AML-193 (cell line): Measurements from ENCODE around the gene SHISA3.
"Not testable (repeated sequence)": the region's sequence is repeated elsewhere in the genome, so short reads cannot be mapped to it uniquely, and the experiment has no call there.

Source experiments
- DNase-seq, 2 experiments: peaks; one replicate each; lab custom pipeline; 2025; lab: John Stamatoyannopoulos, UW

Gene SHISA3

DNA sequence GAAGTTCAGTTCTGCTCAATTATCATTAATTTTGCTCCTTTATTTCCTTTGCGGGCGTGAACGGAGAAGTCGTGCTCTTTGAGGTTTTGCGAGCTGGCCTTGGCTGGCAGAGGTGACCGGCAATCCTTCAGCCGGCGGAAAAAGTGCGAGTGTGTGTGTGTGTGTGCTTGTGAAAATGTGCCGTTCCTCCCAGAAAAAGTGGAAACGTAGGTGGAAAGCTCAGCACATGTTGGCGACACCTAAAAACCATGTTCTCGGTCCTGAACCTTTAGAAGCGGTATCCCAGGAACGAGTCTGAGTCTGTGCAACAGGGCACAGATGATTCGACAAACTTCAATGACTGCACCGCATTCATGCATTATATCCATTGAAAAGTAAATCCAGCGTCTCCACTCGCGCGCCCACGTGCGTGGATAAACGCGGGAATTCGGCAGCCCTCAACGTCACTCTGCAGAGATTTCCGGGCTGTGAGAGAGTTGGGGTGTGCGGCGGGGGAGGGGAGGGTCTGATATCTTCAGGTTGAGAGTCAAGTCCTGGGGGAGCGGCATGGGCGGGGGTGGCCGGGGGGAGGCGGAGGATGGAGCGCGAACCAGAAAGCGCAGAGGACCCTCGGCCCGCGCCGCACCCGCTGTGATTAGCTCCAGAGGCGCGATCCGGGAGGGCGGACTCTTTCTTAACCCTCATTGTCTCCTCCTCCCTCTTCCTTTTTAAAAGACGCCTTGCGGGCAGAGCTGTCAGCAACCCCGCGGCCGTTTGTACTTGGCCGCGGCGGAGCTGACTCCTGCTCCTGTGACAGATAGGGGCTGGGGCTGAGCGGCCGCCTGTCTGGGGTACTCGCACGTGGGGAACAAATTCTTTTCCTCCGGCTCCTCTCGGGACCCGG, at the start of gene SHISA3:
TSS of gene SHISA3 (plus strand) at position 737 of the 883 bp plus-strand sequence. CDS start 569 bp downstream, outside the sequence.
- DNase-seq, result no peak

DNA sequence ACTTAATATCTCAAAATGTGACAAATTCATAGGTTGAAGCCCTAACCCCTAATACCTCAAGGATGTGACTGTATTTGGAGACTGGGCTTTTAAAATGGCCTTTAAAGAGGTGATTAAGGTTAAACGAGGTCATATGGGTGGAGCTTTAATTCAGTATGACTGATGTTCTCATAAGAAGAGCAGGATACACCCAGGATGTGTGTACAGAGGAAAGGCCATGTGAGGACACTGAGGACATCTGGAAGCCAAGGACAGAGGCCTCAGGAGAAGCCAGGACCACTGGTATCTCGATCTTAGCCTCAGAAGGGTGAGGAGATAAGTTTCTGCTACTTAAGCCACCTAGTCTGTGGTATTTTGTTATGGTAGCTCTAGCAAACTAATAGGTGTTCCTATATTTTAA, 49.0 kb upstream of the SHISA3 start:
- no peak for DNase-seq

DNA sequence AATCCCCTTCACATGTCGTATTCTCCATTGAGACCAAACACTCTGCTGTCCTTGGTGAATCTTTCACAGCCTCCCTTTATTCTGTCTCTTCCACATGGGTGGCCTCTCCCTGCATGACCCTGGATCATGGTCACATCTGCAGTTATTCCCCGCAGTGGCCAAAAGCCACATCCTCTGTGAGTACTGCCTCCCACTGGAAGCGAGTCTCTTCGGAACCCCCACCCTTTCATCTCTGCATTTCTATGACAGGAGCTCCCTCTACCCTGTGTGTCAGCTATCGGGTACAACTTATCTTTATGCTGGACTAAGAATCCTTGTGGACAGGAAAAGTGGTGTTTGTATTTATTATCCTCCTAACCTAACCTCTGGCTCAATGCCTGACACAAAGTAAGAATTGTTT, 48.6 kb upstream of the SHISA3 start:
- DNase-seq, result no peak

DNA sequence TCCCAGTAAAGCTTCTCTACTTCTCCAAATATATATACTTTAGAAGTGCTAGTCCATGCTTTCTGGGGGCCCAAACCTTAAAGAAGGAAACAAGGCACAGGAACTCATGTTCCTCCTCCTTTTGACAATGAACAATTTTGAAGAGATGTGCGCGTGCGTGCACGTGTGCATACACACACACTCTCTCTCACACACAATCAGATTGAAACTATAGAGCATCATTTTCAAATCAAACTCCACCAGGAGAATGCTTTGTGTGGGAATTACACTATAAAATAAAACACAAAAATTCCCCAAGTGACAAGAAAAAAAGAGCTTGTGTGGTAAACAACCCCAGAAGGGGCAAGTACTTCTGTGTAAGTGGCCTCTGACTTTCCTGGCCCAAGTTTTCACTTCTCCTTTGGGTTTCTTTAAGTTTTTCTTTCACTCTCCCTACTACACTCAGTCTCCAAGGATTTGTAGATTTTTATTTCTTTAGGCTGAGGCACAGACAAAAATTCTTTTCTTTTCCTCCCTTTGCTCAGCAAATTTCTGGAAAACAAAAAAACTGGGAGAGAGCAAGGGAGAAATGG, 46.6 kb upstream of the SHISA3 start:
- DNase-seq, result no peak

- no peak for DNase-seq
Observed at GRCh38 chr4:42352049-42352448, 45.2 kb upstream of the SHISA3 start.

GRCh38 chr4:42357325-42357724, 40.0 kb upstream of the SHISA3 start:
- DNase-seq, result no peak

DNA sequence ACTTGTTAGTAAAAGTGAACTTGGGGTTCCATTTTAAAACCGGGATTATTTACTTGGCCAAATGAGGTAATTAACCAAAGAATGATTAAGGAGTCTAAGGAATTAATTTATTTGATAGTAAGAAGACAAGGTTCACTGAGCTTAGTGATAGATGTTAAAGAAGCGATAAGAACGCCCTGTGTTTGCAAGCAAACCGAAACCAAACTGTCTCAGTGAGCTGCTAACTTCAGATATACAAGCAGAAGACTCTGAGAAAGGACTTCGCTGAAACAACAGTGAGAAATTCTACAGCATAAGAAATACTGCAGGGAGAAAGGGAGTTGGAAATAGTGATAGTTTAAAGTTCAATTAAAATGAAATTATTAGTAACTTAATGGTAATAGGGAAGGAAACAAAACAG, 37.6 kb upstream of the SHISA3 start:
- DNase-seq, result no peak

DNA sequence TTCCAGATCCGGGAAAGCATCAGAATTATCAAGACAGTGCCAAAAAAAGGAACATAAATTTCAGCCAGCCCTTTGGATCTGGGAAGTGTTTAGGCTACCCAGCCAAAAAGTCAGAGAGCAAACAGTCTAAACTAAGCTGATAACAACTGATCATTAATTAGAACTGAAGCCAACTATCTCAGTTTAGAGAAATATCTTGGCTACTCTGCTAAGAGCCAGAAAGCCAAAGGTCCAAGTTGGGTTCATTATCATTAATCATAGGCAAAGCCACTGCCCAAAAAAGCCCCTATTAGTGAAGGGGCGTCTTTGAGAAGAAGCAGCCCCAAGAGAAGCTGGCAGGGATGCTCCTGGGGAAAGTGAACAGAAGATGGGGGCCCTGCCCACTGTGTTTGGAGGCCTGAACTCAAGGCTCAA, 37.0 kb upstream of the SHISA3 start:
- DNase-seq, result no peak

DNA sequence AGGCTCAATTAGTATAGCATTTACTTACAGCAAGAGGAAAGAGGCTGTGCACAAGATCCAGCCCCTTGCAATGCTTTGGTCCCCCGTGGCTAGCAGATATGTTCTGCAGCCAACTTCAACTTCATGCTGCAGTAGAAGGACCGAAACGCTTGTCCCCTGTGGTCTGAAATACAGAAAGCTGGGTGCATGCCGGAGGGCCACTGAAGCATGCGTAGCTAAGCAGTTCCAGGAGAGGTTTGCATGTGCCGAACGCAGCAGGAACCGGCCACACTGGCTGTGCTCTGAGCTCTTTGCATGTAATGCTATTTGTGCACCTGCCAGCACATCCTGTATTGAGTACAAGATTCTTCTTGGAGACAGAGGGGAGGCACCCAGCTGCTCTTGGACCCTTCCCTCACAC, 35.8 kb upstream of the SHISA3 start:
- DNase-seq, result no peak

DNA sequence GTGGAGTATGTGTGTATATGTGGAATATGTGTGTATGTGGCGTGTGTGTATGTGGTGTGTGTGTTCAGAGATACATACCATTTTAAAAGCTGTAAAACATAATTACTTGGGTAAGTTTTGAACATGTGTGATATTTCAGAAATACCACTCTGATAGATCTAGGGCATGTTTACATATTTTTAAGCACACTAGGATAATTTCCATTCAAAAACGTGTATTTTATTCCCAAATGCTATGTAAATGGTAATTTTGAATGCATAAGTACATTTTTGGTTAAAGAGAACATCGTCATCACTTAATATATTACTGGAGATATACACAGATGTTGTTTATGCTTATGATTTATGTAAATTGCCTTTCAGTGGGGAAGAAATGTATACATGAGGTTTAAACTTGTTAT, 34.7 kb upstream of the SHISA3 start:
- no peak for DNase-seq

- DNase-seq, result no peak
Observed at GRCh38 chr4:42363614-42364013, 33.7 kb upstream of the SHISA3 start.

GRCh38 chr4:42364266-42365053, 32.8 kb upstream of the SHISA3 start:
- no peak for DNase-seq

- DNase-seq, result no peak
Observed at GRCh38 chr4:42366959-42367358, 30.3 kb upstream of the SHISA3 start.

DNA sequence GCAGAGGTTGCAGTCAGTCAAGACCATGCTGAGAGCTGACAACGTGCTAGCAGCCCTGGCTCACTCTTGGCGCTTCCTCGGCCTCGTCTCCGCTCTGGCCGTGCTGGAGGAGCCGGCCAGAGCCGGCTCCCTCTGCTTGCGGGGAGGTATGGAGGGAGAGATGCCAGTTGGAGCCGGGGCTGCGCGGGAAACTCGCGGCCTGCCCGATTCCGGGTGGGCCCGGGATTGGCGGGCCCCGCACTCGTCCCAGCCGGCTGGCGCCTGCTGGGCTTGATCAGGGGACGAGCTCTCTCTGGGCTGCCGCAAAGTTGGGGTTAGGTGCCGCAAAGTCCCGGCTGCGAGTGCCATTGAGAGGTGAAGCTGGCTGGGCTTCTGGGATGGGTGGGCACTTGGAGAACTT, 27.8 kb upstream of the SHISA3 start:
- no peak for DNase-seq

DNA sequence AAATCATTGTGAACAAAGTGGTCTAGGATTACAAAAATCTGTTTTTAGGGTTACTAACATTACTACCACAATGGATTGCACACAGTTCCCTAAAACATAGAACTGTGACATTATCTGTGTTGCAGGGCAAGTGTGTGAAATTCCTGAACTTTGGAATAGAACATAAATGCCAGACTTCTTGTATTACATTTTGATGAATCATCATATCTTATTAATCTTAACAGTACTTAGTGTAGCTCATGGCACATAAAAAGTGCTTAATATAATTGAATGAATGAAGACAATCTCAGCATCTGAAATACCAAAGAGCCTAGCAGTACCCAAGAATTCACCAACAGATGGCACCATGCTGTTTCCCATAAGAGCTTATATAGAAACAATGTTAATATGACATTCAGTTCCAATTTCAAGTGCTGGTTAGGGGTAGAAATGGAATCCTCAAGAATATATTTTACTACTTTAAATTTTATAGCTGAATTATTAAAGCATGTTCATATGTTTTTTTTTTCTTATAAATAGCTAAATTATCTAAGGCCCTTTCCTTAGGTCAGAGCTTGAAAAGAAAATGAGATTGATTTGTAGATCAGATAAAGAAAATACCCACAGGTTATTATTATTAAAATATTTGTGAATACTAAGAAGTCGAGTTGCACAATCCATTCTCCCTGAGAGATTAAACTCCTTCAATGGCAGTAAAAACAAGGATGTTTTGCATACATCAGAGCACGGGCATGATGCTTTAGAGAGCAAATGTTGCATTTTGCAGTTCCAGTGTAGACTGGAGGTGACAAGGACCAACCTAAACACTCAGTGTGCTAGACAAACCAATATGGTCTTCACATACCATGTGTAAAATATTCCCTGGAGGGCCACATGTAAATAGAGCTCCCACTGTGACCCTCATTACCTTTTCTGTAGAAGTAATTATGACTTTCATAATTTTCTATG, 25.7 kb upstream of the SHISA3 start:
- DNase-seq, result peak; percentile 37 to 40

DNA sequence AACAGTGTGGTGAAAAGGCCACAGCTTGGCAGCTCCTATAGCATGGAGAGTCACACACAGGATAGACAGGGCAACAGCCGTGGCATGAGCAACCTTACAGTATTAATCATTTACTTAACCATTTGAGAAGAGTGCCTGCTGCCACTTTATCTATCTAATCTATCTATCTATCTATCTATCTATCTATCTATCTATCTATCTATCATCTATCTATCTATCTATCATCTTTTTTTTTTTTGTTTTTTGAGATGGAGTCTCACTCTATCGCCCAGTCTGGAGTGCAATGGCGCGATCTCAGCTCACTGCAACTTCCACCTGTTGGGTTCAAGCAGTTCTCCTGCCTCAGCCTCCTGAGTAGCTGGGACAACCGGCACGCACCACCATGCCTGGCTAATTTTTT, 25.0 kb upstream of the SHISA3 start:
- DNase-seq, result not testable (repeated sequence)

GRCh38 chr4:42377497-42377896, 19.8 kb upstream of the SHISA3 start:
- DNase-seq, result no peak

DNA sequence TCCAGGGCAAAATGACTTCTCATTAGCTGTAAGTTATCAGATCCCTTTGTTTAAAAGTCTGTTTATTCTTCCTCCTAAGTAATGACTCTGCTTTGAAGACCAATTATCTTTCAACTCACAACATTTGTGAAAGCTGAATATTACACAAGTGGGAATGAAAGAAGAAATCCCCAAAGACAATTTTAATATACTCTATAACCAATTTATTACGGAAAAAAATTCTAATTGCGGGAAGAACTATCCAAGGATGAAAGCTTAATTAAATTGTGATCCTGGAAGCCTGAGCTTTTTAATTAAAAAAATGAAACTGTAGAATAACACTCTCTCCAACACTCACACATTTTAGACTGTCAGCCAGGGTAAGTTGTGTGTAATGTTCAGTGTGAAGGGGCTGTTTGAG, 15.6 kb upstream of the SHISA3 start:
- no peak for DNase-seq

DNA sequence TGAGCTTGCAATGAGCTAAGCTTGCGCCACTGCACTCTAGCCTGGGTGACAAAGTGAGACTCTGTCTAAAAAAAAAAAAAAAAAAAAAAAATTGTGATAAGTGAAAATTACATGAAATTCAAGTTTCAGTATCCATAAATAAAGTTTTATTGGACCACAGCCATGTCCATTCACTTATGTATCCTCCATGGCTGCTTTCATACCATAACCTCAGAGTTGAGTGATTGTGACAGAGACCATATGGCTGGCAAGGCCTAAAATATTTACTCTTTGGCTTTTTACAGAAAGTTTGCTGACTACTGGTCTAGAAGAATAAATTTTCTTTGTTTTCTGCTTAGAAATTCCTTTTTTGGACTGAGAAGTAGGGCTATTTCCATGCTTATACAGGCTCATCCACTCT, 11.8 kb upstream of the SHISA3 start:
- DNase-seq, result no peak

GRCh38 chr4:42390622-42391354, 6.5 kb upstream of the SHISA3 start:
- no peak for DNase-seq

DNA sequence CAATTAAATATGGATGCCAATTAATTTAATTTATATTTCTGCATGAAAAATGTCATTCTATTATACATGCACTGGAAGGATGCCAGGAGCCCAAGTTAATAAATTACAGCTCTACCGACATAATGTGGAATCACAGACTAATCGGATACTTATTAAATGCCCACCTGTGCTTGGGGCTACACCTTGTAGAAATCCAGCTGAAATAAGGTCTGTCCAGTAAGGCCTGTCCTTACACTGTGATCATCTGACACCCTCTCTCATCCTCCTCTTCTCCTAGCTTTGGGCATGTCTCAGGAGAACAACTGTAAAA, 6.0 kb upstream of the SHISA3 start:
- no peak for DNase-seq
